Memory B cell (primary cell): ENCODE measurements around the gene BPIFB6.

Experiments used
- ATAC-seq: fragments of 150-1000 bp; cut with Tn5 transposase; 2 replicates; pipeline ENCODE4 v1.10.0; 2021; ENCODE audit warnings: low read depth, mild to moderate bottlenecking, moderate library complexity
- DNase-seq, 2 donors: peaks; one replicate each; pipeline ENCODE4 v3.0.0; 2022; ENCODE audit warnings: low spot score in 2 of 2
- H3K27ac Mint-ChIP-seq: one replicate; pipeline ENCODE4 v1.8.0; 2022; ENCODE audit warnings: mild to moderate bottlenecking, moderate library complexity, mixed read lengths
- H3K27me3 Mint-ChIP-seq: one replicate; pipeline ENCODE4 v1.8.0; 2022; ENCODE audit warnings: mixed read lengths
- H3K36me3 Mint-ChIP-seq: one replicate; pipeline ENCODE4 v1.8.0; 2022; ENCODE audit warnings: mild to moderate bottlenecking, mixed read lengths
- H3K4me1 Mint-ChIP-seq: one replicate; pipeline ENCODE4 v1.8.0; 2022; ENCODE audit warnings: mixed read lengths
- H3K4me3 Mint-ChIP-seq: one replicate; pipeline ENCODE4 v1.8.0; 2022; ENCODE audit warnings: mild to moderate bottlenecking, moderate library complexity, mixed read lengths
- H3K9me3 Mint-ChIP-seq: one replicate; pipeline ENCODE4 v1.8.0; 2022; ENCODE audit warnings: mixed read lengths

The BPIFB6 gene

DNA sequence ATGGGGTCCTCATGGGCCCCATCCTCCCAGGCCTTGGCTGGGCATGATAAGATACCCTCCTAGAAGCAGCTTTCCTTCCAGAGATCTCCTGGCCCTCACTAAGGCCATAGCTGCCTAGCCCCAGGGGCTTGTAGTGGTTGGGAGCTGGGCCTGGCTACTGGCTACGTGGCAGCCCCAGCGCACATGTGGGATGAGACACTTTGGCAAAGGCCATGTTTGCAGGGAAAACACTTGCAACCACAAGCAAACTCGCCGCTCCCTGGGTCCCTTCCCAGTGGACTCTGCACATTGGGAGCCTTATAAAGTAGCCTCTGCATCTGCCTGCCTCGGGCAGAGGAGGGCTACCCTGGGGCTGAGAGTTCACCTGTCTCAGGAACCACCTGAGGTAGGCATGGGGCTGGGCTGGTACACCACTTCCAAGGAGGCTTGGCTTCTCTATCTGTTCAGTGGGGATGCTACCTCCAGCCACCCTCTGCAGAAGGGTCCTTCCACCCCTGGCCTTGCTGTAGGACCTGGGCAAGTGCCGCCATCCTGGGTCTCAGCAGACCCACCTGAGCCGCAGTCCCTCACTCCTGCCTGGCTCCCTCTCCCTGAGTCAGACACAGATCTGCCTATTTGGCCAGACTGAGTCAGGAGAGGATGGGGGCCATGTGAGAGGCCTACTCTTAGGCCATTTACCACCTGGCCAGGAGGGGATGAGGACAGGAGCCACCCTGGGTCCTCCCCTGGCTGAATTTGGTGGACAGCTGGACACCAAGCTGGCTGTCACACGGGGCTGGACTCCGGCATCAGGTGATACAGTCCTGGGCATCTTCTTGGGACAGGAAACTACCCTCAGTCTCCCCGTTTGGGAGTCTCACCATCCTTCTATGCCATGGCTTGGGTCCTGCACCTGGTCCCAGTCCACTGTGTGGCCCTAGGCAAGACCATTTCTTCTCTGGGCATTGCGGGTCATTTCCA, 23.8 kb upstream of the BPIFB6 start, which contains the start of gene BPIFB2:
Gene BPIFB2, plus strand, starts transcription at position 329 of the 960 bp plus-strand sequence. CDS start 871 bp downstream, outside the sequence.
- Mint-ChIP-seq H3K27me3 (peaks cover 4% of the 10 kb centered on the region), H3K9me3 (peaks cover 2% of the 10 kb centered on the region), H3K4me3 (no peak within 1 kb of the TSS), H3K27ac (no peak within 1 kb of the TSS), H3K4me1 (peaks cover 6% of the 10 kb centered on the region), H3K36me3 (peaks cover 3% of the 10 kb centered on the region)
- DNase-seq: no peak
- no peak for ATAC-seq

DNA sequence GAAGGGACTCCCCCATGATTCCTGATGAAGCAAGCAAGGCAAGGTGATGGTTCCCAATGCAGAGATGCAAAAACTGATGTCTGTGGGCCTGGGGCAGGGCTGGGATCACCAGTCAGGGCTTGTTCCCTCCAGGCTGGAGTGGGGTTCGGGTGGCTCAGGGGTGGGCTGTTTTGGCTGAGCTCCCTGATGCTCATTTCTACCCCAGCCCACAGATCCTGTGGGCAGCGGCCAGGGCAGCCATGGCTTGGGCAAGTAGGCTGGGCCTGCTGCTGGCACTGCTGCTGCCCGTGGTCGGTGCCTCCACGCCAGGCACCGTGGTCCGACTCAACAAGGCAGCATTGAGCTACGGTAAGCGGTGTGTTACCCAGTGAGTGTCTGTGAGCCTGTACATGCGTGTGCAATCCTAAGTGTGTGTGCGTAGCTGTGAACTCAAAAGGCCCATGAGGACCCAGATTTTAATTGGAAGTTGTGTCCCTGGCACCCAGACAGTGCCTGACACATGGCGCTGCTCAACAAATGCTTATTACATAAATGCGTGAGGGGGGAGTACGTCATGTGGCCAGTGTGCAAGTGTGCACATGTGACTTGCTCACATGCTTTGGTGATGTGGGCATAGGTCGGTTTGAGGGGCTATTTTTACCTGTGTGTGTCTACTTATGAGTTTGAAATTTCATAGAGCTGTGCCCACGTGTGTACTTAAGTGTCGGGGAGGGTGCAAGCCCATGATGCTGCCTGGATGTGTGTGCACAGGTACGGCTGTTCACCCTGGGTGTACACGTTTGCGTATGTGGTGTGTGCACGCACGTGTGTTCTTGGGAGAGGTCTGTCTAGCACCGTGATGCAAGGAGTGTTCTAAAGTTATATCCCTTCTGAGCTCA, 22.9 kb upstream of the BPIFB6 start:
- ATAC-seq: no peak
- Mint-ChIP-seq H3K9me3 (peaks cover 2% of the 10 kb centered on the region), H3K4me1 (peaks cover 6% of the 10 kb centered on the region), H3K27ac (no peak overlapping the region), H3K4me3 (no peak overlapping the region), H3K27me3 (peaks cover 4% of the 10 kb centered on the region), H3K36me3 (peaks cover 3% of the 10 kb centered on the region)
- DNase-seq: no peak

DNA sequence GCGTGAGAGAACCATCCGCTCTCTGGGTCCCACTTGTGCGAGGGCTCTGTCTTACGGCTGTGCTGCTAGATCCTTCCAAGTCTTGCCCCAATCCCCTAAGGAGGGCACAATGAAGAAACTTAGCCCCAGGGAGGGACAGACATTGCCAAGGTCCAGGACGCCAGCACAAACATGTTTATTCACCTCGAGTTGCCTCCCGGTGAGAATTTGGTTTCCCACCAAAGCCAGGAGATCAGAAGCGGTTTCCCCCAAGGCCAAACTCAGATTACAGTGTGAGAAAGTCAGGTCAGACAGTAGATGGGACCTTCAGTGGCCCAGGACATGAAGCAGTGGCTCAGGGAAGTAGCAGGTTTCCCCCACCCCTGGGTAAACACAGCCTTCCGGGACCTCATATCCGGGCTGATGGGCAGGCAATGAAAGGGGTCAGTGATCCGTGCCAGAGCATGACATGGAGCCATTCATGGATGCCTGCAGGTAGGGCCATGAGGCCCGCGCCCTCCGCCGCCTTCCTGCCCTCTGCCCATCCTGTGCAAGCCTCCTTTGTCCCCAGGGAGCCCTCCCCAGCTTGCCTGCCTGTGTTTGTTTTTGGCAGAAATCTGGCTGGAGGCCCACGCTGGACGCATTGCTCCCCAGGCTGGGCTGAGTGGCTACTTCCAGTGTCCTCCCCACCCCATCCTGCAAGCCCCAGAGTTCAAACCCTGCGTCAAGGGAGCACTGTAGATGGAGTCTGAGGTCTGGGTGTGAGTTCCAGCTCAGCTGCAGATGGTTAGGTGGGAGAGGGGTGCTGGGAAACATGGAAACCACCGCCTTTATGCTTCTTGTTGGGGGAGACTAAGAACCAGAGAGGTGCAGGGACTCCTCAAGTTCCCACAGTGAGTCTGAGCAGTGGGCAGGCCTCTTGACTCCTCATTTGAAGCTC, 22.0 kb upstream of the BPIFB6 start:
- peaks cover 6% of the 10 kb centered on the region for H3K4me1 Mint-ChIP-seq
- DNase-seq (no peak), ATAC-seq (no peak)
- H3K4me3 Mint-ChIP-seq: no peak overlapping the region
- H3K27ac Mint-ChIP-seq: no peak overlapping the region
- H3K9me3 Mint-ChIP-seq: peaks cover 2% of the 10 kb centered on the region
- H3K36me3 Mint-ChIP-seq: peaks cover 3% of the 10 kb centered on the region
- H3K27me3 Mint-ChIP-seq: peaks cover 4% of the 10 kb centered on the region

DNA sequence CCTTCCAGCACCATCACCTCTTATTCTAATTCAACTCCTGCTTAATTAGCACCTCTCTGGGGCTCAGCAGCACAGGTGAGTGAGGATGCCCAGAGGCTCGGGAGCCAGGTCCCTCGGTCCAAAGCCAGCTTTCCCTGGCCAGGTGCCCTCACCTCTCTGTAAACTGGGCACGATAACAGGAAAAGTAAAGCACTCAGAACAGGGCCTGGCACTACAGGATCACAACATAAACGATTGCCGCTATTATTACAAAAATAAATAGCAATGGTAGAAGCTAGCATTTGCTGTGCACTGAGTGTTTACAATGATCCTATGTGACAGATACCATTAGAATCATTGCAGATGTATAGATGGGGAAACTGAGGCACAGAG, 21.3 kb upstream of the BPIFB6 start:
- peaks cover 6% of the 10 kb centered on the region for H3K4me1 Mint-ChIP-seq

DNA sequence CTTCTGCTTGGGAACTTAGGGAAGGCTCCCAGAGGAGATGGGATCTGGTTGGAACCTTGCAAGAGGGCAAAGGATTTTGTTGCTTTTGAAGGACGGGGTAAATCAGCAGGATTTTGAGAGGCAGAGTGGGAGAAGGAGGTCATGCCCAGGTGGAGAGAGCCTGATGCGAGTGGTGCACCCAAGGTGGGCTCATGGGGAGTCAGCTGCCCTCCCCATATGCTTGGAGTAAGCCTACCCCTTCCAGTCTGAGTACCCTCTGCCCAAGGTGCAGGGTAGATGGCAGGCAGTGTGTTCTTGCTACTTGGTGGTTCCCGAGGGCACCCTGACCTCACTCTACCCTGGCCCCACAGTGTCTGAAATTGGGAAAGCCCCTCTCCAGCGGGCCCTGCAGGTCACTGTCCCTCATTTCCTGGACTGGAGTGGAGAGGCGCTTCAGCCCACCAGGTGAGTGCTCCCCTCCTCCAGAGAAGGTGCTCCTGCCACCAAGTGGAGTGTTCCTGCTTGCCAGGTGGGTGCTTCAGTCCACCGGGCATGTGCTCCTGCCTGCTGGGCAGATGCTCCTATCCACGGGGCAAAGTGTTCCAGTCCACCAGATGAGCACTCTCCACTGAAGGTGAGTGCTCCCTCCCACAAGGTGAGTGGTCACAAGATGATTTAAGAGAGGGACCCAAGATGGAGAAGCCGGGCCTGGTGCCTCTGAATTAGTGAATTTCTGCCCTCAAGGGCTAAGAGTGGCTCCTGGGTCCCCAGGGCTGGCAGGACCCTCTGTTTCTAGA, 20.6 kb upstream of the BPIFB6 start:
- H3K9me3 Mint-ChIP-seq: no peaks in the 10 kb centered on the region
- DNase-seq (no peak), ATAC-seq (no peak)
- H3K27ac Mint-ChIP-seq: no peak overlapping the region
- no peak overlapping the region for H3K4me3 Mint-ChIP-seq
- peaks cover 4% of the 10 kb centered on the region for H3K27me3 Mint-ChIP-seq
- peaks cover 3% of the 10 kb centered on the region for H3K4me1 Mint-ChIP-seq
- H3K36me3 Mint-ChIP-seq: no peaks in the 10 kb centered on the region

More for the DNA sequence above, 21.3 kb upstream of the BPIFB6 start:
- DNase-seq: no peak
- peaks cover 2% of the 10 kb centered on the region for H3K9me3 Mint-ChIP-seq
- ATAC-seq: no peak
- peaks cover 3% of the 10 kb centered on the region for H3K36me3 Mint-ChIP-seq
- no peak overlapping the region for H3K27ac Mint-ChIP-seq
- H3K27me3 Mint-ChIP-seq: peaks cover 4% of the 10 kb centered on the region
- no peak overlapping the region for H3K4me3 Mint-ChIP-seq

GRCh38 chr20:33012327-33013189, 18.9 kb upstream of the BPIFB6 start:
- ATAC-seq: no peak
- no peak for DNase-seq
- Mint-ChIP-seq H3K9me3 (no peaks in the 10 kb centered on the region), H3K27ac (no peak overlapping the region), H3K36me3 (no peaks in the 10 kb centered on the region), H3K27me3 (peaks cover 1% of the 10 kb centered on the region), H3K4me1 (peaks cover 6% of the 10 kb centered on the region), H3K4me3 (no peak overlapping the region)

DNA sequence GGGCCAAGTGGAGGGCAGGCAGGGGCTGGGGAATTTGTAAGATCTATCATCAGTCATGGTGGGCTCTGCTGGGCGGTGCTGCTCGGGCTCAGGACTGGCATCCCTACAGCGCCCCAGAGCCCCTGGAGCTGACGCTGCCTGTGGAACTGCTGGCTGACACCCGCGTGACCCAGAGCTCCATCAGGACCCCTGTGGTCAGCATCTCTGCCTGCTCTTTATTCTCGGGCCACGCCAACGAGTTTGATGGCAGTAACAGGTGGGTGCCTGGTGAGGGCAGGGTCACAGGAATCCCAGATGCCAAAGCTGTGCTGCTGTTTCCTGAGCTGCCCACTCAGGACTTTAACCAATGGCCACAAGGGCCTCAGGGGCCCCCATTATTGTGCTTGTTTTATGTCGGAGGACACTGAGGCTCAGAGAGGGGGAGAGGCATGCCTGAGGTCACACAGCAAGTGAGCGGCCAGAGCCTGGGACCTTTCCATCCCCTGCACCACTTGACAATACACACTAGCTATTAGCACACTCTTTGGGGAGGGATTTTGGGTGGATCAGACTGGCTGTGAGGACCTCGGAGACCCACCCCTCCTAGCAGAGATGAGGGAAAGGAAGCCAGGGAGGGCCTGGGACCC, 17.6 kb upstream of the BPIFB6 start:
- H3K4me1 Mint-ChIP-seq: peaks cover 5% of the 10 kb centered on the region

GRCh38 chr20:33014336-33015113, 16.9 kb upstream of the BPIFB6 start:
- DNase-seq: no peak
- peaks cover 3% of the 10 kb centered on the region for H3K4me1 Mint-ChIP-seq
- no peaks in the 10 kb centered on the region for H3K36me3 Mint-ChIP-seq
- peaks cover 1% of the 10 kb centered on the region for H3K27me3 Mint-ChIP-seq
- H3K27ac Mint-ChIP-seq: no peak overlapping the region
- no peaks in the 10 kb centered on the region for H3K9me3 Mint-ChIP-seq
- H3K4me3 Mint-ChIP-seq: no peak overlapping the region
- no peak for ATAC-seq

More for the DNA sequence above, 17.6 kb upstream of the BPIFB6 start:
- Mint-ChIP-seq H3K9me3 (no peaks in the 10 kb centered on the region), H3K27me3 (peaks cover 1% of the 10 kb centered on the region), H3K27ac (no peak overlapping the region), H3K4me3 (no peak overlapping the region), H3K36me3 (no peaks in the 10 kb centered on the region)
- ATAC-seq: no peak
- DNase-seq: no peak

GRCh38 chr20:33015114-33015484, 16.3 kb upstream of the BPIFB6 start:
- Mint-ChIP-seq H3K27ac (no peak overlapping the region), H3K4me1 (peaks cover 3% of the 10 kb centered on the region), H3K36me3 (no peaks in the 10 kb centered on the region), H3K4me3 (no peak overlapping the region), H3K27me3 (peaks cover 1% of the 10 kb centered on the region), H3K9me3 (no peaks in the 10 kb centered on the region)
- no peak for DNase-seq
- ATAC-seq: no peak

DNA sequence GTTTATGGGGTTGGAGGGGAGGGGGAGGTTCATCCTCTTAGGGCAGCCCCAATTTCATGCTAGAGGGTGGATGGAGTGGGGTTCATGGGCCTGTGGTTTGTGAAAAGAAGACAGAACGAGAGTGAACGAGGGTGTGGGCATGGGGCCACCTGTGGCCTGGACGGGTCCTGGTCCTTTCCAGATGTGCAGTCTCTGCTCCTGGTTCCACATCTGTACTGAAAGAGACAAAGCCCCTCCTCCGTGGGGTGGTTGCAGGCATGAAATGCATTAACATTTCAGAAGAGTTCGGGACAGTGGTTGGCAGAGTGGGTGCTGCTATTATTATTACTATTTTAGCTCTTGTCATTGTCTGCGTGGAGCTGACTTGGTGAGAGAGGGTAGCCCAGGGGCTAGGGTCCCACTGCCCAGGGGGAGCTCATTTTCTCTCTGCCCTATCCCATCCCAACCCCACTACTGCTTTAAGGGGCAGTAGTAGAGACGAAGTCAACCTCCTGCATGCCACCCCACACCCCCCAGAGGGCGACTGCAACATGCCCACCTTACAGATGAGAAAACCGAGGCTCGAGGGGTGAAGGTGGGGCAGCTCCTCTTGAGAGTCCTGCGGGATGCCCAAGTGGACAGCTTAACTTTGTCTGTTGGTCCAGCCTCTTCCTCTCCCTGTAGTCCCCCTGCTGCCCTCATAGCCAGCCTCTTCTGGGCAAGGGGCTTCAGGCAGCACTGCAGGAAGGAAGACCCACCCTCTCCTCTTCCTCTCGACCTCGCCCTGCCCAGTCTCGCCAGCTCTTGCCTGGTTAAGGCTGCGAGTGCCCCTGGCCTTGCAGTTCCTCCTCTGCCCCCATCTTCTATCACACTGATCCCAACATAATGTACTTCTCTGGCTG, 15.5 kb upstream of the BPIFB6 start:
- DNase-seq (no peak), ATAC-seq (no peak)
- no peak overlapping the region for H3K4me3 Mint-ChIP-seq
- H3K9me3 Mint-ChIP-seq: no peaks in the 10 kb centered on the region
- H3K27me3 Mint-ChIP-seq: no peaks in the 10 kb centered on the region
- peaks cover 3% of the 10 kb centered on the region for H3K4me1 Mint-ChIP-seq
- peak overlapping the region; percentile 19 for H3K27ac Mint-ChIP-seq
- no peaks in the 10 kb centered on the region for H3K36me3 Mint-ChIP-seq
